Keratinocyte (primary cell): ENCODE data around the gene STRBP. TPM values are rescaled to one million over a fixed set of nuclear protein-coding genes. Genes with fewer than 3 reads are reported as not detected.

Source experiments
- DNase-seq: peaks from one replicate; pipeline ENCODE4 v3.0.0-alpha.2; 2011; ENCODE audit warnings: low read depth, missing footprints, low spot score
- FAIRE-seq: peaks from 2 replicates; lab custom pipeline; 2011; peaks lifted over from hg19 to GRCh38; lab: Jason Lieb, UNC
- H2AFZ ChIP-seq: 2 replicates; pipeline ENCODE4 v1.6.0; 2012; ENCODE audit warnings: low read length, control low read depth, inconsistent platforms; ENCODE audit not compliant: control insufficient read depth
- H3K27ac ChIP-seq: 2 replicates; pipeline ENCODE4 v1.5.1; 2011; ENCODE audit warnings: low read length; ENCODE audit not compliant: control insufficient read depth, insufficient read depth
- H3K27me3 ChIP-seq: 3 replicates; pipeline ENCODE4 v1.6.0; 2011; ENCODE audit warnings: low read length; ENCODE audit not compliant: control insufficient read depth, insufficient read depth; ENCODE audit errors: extremely low read depth
- H3K36me3 ChIP-seq, 2 experiments: 2 replicates in 1 of 2; 3 replicates in 1 of 2; pipeline ENCODE4 v1.5.1; 2011; ENCODE audit warnings: low read length in 2 of 2, mild to moderate bottlenecking in 1 of 2; ENCODE audit not compliant: control insufficient read depth in 2 of 2, insufficient read depth in 2 of 2; ENCODE audit errors: extremely low read depth in 1 of 2
- H3K4me1 ChIP-seq: 3 replicates; pipeline ENCODE4 v1.5.1; 2011; ENCODE audit warnings: low read length; ENCODE audit not compliant: control insufficient read depth, insufficient read depth; ENCODE audit errors: extremely low read depth
- H3K4me2 ChIP-seq: 3 replicates; pipeline ENCODE4 v1.6.0; 2011; ENCODE audit warnings: low read depth, low read length; ENCODE audit not compliant: control insufficient read depth, insufficient read depth; ENCODE audit errors: extremely low read depth
- H3K4me3 ChIP-seq, 3 experiments: fragments of 200-600 bp in 1 of 3; sonication (generic) in 1 of 3; 2 replicates in 2 of 3; 3 replicates in 1 of 3; pipeline ENCODE4 v1.5.1; 2011 to 2016; ENCODE audit warnings: low read length in 3 of 3, mild to moderate bottlenecking in 3 of 3, control low read depth in 2 of 3, inconsistent platforms in 1 of 3, low read depth in 1 of 3, mixed read lengths in 1 of 3, mixed run types in 1 of 3, moderate library complexity in 1 of 3; ENCODE audit not compliant: control insufficient read depth in 2 of 3, insufficient read depth in 2 of 3; ENCODE audit errors: extremely low read depth in 1 of 3
- H3K79me2 ChIP-seq: 2 replicates; pipeline ENCODE4 v1.6.0; 2012; ENCODE audit warnings: low read length; ENCODE audit not compliant: control insufficient read depth, insufficient read depth
- H3K9ac ChIP-seq: 3 replicates; pipeline ENCODE4 v1.6.0; 2011; ENCODE audit warnings: low read length; ENCODE audit not compliant: control insufficient read depth, insufficient read depth; ENCODE audit errors: extremely low read depth
- H3K9me1 ChIP-seq: 3 replicates; pipeline ENCODE4 v1.6.0; 2011; ENCODE audit warnings: low read length; ENCODE audit not compliant: control insufficient read depth, insufficient read depth; ENCODE audit errors: extremely low read depth
- H3K9me3 ChIP-seq: 2 replicates; pipeline ENCODE4 v1.5.1; 2012; ENCODE audit warnings: low read depth, low read length; ENCODE audit not compliant: control insufficient read depth
- H4K20me1 ChIP-seq: 3 replicates; pipeline ENCODE4 v1.6.0; 2011; ENCODE audit warnings: low read length; ENCODE audit not compliant: control insufficient read depth, insufficient read depth; ENCODE audit errors: extremely low read depth
- EZH2 ChIP-seq: IDR thresholded peaks from one replicate; pipeline ENCODE4 v1.6.1; 2012; ENCODE audit warnings: inconsistent platforms, mild to moderate bottlenecking, low read length, moderate library complexity
- dilution Hi-C: fragments of 300-500 bp; cut with MboI; formaldehyde crosslinking; loops from one replicate; pipeline ENCODE4 v1.7.0; 2020; ENCODE audit warnings: low sequenced_read_pairs; ENCODE audit not compliant: extremely low pct_ligation_motif_present
- polyA plus RNA-seq, 5 experiments: library from polyadenylated mRNA; depleted of rRNA in 3 of 5; stranded (reverse) in 3 of 5; stranded (forward) in 1 of 5; unstranded in 1 of 5; fragments of >200 nt; gene quantifications; 1 replicate in 1 of 5; 2 replicates in 3 of 5; 3 replicates in 1 of 5; pipeline versions ENCODE4 v1.2.1 to v1.2.3, GENCODE V29; 2011 to 2012; ENCODE audit warnings: missing spikeins in 2 of 5, low read depth in 1 of 5, low replicate concordance in 1 of 5
- TF ChIP-seq, protein P1 (sequence below), 3 experiments: IDR thresholded peaks in 1 of 3; conservative IDR thresholded peaks in 1 of 3; optimal IDR thresholded peaks in 1 of 3; 2 replicates in 2 of 3; 3 replicates in 1 of 3; pipeline versions ENCODE3 to v1.5.1; 2011; ENCODE audit warnings: low read length in 3 of 3, mild to moderate bottlenecking in 3 of 3, moderate library complexity in 2 of 3, control low read depth in 1 of 3, inconsistent platforms in 1 of 3; ENCODE audit not compliant: insufficient read depth in 2 of 3; ENCODE audit errors: extremely low read depth in 1 of 3

Gene STRBP
- polyA plus RNA-seq, 1 donor (not counting 4 experiments of a cell fraction or from before 2014, with no cell fraction given) = 11.3 TPM

DNA sequence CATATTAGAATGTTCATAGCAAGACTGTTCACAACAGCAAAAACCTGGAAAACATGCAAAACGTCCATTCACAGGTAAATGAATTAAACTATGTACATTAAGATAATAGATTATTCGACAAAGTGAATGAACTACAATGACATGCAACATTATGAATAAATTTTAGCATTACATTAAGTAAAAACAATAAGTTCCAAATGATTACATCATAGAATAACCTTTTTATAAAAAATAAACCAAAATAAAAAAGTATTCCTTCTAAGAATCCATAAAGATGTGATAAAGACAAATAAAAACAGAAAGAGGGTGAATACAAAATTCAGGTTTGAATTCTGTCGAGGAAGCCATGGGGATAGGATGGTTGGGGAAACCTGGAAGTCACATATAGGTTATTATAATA, 57.3 kb downstream of the STRBP start:
- DNase-seq = no peak
- no peaks in the 10 kb centered on the region for H4K20me1 ChIP-seq
- H3K4me3 ChIP-seq = no peak overlapping the region
- no peaks in the 10 kb centered on the region for H3K36me3 ChIP-seq
- H3K79me2 ChIP-seq = no peaks in the 10 kb centered on the region
- dilution Hi-C loops = no loop called here
- H3K4me2 ChIP-seq = no peak overlapping the region
- FAIRE-seq = no peak
- no peaks in the 10 kb centered on the region for H3K4me1 ChIP-seq
- no peaks in the 10 kb centered on the region for H3K27me3 ChIP-seq
- no peak overlapping the region for H3K9ac ChIP-seq
- H3K27ac ChIP-seq = no peak overlapping the region
- TF ChIP-seq, protein P1, sequence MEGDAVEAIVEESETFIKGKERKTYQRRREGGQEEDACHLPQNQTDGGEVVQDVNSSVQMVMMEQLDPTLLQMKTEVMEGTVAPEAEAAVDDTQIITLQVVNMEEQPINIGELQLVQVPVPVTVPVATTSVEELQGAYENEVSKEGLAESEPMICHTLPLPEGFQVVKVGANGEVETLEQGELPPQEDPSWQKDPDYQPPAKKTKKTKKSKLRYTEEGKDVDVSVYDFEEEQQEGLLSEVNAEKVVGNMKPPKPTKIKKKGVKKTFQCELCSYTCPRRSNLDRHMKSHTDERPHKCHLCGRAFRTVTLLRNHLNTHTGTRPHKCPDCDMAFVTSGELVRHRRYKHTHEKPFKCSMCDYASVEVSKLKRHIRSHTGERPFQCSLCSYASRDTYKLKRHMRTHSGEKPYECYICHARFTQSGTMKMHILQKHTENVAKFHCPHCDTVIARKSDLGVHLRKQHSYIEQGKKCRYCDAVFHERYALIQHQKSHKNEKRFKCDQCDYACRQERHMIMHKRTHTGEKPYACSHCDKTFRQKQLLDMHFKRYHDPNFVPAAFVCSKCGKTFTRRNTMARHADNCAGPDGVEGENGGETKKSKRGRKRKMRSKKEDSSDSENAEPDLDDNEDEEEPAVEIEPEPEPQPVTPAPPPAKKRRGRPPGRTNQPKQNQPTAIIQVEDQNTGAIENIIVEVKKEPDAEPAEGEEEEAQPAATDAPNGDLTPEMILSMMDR (optimal IDR thresholded peaks at IDR 0.05 in 1 of 3, IDR thresholded peaks at IDR 0.05 in 1 of 3, conservative IDR thresholded peaks at IDR 0.05 in 1 of 3; ENCODE audit: extremely low read depth in 1 of 3, insufficient read depth in 2 of 3, low read length in 3 of 3) = no peak
- no peak for TF ChIP-seq EZH2
- no peaks in the 10 kb centered on the region for H3K9me1 ChIP-seq
- H2AFZ ChIP-seq = no peak overlapping the region
- H3K9me3 ChIP-seq = no peaks in the 10 kb centered on the region

GRCh38 chr9:123208626-123209174, 59.7 kb downstream of the STRBP start:
- no peak overlapping the region for H3K27ac ChIP-seq
- H4K20me1 ChIP-seq = no peaks in the 10 kb centered on the region
- H3K27me3 ChIP-seq = no peaks in the 10 kb centered on the region
- no peaks in the 10 kb centered on the region for H3K79me2 ChIP-seq
- no peak overlapping the region for H3K4me2 ChIP-seq
- no peaks in the 10 kb centered on the region for H3K36me3 ChIP-seq
- no peak overlapping the region for H2AFZ ChIP-seq
- no peaks in the 10 kb centered on the region for H3K9me1 ChIP-seq
- dilution Hi-C loops = no loop called here
- FAIRE-seq = no peak
- no peaks in the 10 kb centered on the region for H3K9me3 ChIP-seq
- no peaks in the 10 kb centered on the region for H3K4me1 ChIP-seq
- DNase-seq = no peak
- no peak for TF ChIP-seq EZH2
- TF ChIP-seq, protein P1 (optimal IDR thresholded peaks at IDR 0.05 in 1 of 3, IDR thresholded peaks at IDR 0.05 in 1 of 3, conservative IDR thresholded peaks at IDR 0.05 in 1 of 3; ENCODE audit: extremely low read depth in 1 of 3, insufficient read depth in 2 of 3, low read length in 3 of 3) = no peak
- no peak overlapping the region for H3K9ac ChIP-seq
- no peak overlapping the region for H3K4me3 ChIP-seq
